Tibial nerve (tissue), 3 donors: ENCODE results near the gene KRT72.

ENCODE experiments used
- POLR2A ChIP-seq, 2 donors: fragments of 450-650 bp; IDR thresholded peaks; one replicate each; pipeline ENCODE4 v1.6.1; 2017; ENCODE audit warnings: antibody characterized with exemption in 2 of 2, mild to moderate bottlenecking in 2 of 2, moderate library complexity in 2 of 2
- TF ChIP-seq, protein P1 (sequence below), 5 experiments: fragments of 200-600 bp in 3 of 5; fragments of 450-650 bp in 2 of 5; sonication (generic) in 3 of 5; IDR thresholded peaks; one replicate each; pipeline ENCODE4 v1.5.1; 2016 to 2019; ENCODE audit warnings: antibody characterized with exemption in 5 of 5, mild to moderate bottlenecking in 3 of 5, moderate library complexity in 2 of 5

DNA sequence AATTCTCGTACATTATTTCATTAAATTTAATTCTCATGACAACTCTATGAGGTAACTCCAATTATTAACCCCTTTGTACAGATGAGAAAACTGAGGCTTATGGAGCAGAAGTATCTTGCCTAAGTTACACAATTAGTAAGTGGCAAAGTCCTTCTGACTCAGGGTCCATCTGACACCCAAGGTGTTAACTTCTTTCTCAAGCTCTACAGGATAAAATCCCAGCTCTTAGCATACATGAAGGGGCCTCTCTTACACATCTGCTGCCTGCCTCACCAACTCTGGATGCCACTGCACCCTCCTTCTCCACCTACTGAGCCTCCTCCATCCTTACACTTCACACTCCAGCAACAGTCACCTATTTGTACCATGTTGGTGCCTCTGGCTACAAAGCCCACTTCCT, 4.3 kb upstream of the KRT72 start:
- TF ChIP-seq, protein P1, sequence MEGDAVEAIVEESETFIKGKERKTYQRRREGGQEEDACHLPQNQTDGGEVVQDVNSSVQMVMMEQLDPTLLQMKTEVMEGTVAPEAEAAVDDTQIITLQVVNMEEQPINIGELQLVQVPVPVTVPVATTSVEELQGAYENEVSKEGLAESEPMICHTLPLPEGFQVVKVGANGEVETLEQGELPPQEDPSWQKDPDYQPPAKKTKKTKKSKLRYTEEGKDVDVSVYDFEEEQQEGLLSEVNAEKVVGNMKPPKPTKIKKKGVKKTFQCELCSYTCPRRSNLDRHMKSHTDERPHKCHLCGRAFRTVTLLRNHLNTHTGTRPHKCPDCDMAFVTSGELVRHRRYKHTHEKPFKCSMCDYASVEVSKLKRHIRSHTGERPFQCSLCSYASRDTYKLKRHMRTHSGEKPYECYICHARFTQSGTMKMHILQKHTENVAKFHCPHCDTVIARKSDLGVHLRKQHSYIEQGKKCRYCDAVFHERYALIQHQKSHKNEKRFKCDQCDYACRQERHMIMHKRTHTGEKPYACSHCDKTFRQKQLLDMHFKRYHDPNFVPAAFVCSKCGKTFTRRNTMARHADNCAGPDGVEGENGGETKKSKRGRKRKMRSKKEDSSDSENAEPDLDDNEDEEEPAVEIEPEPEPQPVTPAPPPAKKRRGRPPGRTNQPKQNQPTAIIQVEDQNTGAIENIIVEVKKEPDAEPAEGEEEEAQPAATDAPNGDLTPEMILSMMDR (IDR thresholded peaks at IDR 0.05): no peak
- TF ChIP-seq POLR2A (IDR thresholded peaks at IDR 0.05): no peak
